GM12864 (cell line): ENCODE results near the gene MINK1.
"Not testable (repeated sequence)": the region's sequence is repeated elsewhere in the genome, so short reads cannot be mapped to it uniquely, and the experiment has no call there.

ENCODE experiments used
- DNase-seq: peaks from one replicate; pipeline ENCODE4 v3.0.0-alpha.2; 2011; ENCODE audit warnings: low read depth
- H3K4me3 ChIP-seq: 2 replicates; pipeline ENCODE4 v1.5.1; 2011; ENCODE audit warnings: mild to moderate bottlenecking, low read depth, low read length, control low read depth
- CTCF ChIP-seq: IDR thresholded peaks from 2 replicates; pipeline ENCODE4 v1.5.1; 2011; ENCODE audit warnings: low read depth, mild to moderate bottlenecking, moderate library complexity, low read length, control low read depth, inconsistent platforms; ENCODE audit errors: missing control alignments

The MINK1 gene

GRCh38 chr17:4861052-4861451, 27.9 kb downstream of the MINK1 start:
- DNase-seq, result no peak
- TF ChIP-seq CTCF, result no peak
- no peak overlapping the region for H3K4me3 ChIP-seq

GRCh38 chr17:4862720-4863119, 29.6 kb downstream of the MINK1 start:
- no peak for TF ChIP-seq CTCF
- DNase-seq, result no peak
- no peak overlapping the region for H3K4me3 ChIP-seq

- no peak for TF ChIP-seq CTCF
- H3K4me3 ChIP-seq, result no peak overlapping the region
- no peak for DNase-seq
These were observed 30.2 kb downstream of the MINK1 start for GRCh38 chr17:4863321-4863720.

GRCh38 chr17:4867535-4867934, 34.4 kb downstream of the MINK1 start:
- DNase-seq, H3K4me3 ChIP-seq: not testable (repeated sequence)

- DNase-seq, H3K4me3 ChIP-seq: not testable (repeated sequence)
These were observed 36.2 kb downstream of the MINK1 start for GRCh38 chr17:4869058-4869998.

- TF ChIP-seq CTCF, result no peak
- no peak overlapping the region for H3K4me3 ChIP-seq
- DNase-seq, result no peak
These were observed 37.7 kb downstream of the MINK1 start for GRCh38 chr17:4870855-4871254.

- H3K4me3 ChIP-seq, result no peak overlapping the region
- no peak for DNase-seq
- TF ChIP-seq CTCF, result no peak
These were observed 39.6 kb downstream of the MINK1 start for GRCh38 chr17:4872786-4873185.

- TF ChIP-seq CTCF, result no peak
- DNase-seq, result no peak
- H3K4me3 ChIP-seq, result no peak overlapping the region
These were observed 43.9 kb downstream of the MINK1 start for GRCh38 chr17:4877089-4877488.
